Measurements from ENCODE around the gene UBE3C.

UBE3C gene

GRCh38 chr7:157177333-157177982, 38.7 kb downstream of the UBE3C start:
- Histone ChIP-seq H3K4me1 (ENCODE audit: control insufficient read depth in 2 of 2, insufficient read depth in 1 of 2, low read depth in 1 of 2, low read length in 2 of 2) (no peaks in the 10 kb centered on the region), H2AFZ (ENCODE audit: low read length) (no peak overlapping the region), H4K8ac (ENCODE audit: low read depth, low read length) (no peak overlapping the region), H2BK5ac (ENCODE audit: low read length) (no peak overlapping the region), H3K9me3 (replicated peaks in 1 of 2; ENCODE audit: control insufficient read depth in 2 of 2, insufficient read depth in 1 of 2, low read depth in 1 of 2, low read length in 2 of 2) (no peaks in the 10 kb centered on the region), H2BK120ac (ENCODE audit: low read depth, low read length) (no peak overlapping the region), H3K4me2 (ENCODE audit: insufficient read depth, low read length, poor library complexity, severe bottlenecking) (no peak overlapping the region), H2BK15ac (ENCODE audit: low read length) (no peak overlapping the region), H3K27me3 (ENCODE audit: control insufficient read depth in 3 of 3, insufficient read depth in 3 of 3, low read depth in 1 of 3, low read length in 3 of 3) (no peaks in the 10 kb centered on the region), H3K18ac (ENCODE audit: low read length) (no peak overlapping the region), H3K27ac (replicated peaks; ENCODE audit: low read length) (no peak overlapping the region), H3K14ac (ENCODE audit: low read length) (peak overlapping the region; percentile 25), H2AK5ac (ENCODE audit: low read depth, low read length) (no peak overlapping the region), H4K91ac (ENCODE audit: low read depth, low read length, poor library complexity) (no peak overlapping the region), H3K36me3 (replicated peaks in 1 of 2; ENCODE audit: control insufficient read depth in 2 of 2, insufficient read depth in 2 of 2, low read length in 2 of 2) (peaks cover 23 to 98% of the 10 kb centered on the region in 2 donors), H2BK12ac (ENCODE audit: low read length) (no peak overlapping the region), H3K23ac (ENCODE audit: low read depth, low read length, poor library complexity) (no peak overlapping the region), H3K9ac (ENCODE audit: low read depth, low read length, poor library complexity) (peak overlapping the region; percentile 73), H3K4me3 (ENCODE audit: low read length in 2 of 2) (no peak overlapping the region), H3K4ac (ENCODE audit: low read length) (no peak overlapping the region), H3K79me1 (ENCODE audit: low read depth, low read length) (peaks cover 4% of the 10 kb centered on the region)
- no peak for DNase-seq (ENCODE audit: low spot score)
- WGBS, 2 donors (ENCODE audit: extremely low coverage in 2 of 2, insufficient read length in 2 of 2, insufficient replicate concordance in 1 of 2) = no CpG with 5 or more reads among the region's 18 CpGs

GRCh38 chr7:157177983-157178381, 39.3 kb downstream of the UBE3C start:
- no peak overlapping the region for H2AFZ ChIP-seq (ENCODE audit: low read length)
- H3K4me3 ChIP-seq (ENCODE audit: low read length in 2 of 2) = no peak overlapping the region
- H4K91ac ChIP-seq (ENCODE audit: low read depth, low read length, poor library complexity) = no peak overlapping the region
- H2BK15ac ChIP-seq (ENCODE audit: low read length) = no peak overlapping the region
- H4K8ac ChIP-seq (ENCODE audit: low read depth, low read length) = no peak overlapping the region
- H3K9me3 ChIP-seq (replicated peaks in 1 of 2; ENCODE audit: control insufficient read depth in 2 of 2, insufficient read depth in 1 of 2, low read depth in 1 of 2, low read length in 2 of 2) = no peaks in the 10 kb centered on the region
- no peak for DNase-seq (ENCODE audit: low spot score)
- no peak overlapping the region for H3K4me2 ChIP-seq (ENCODE audit: insufficient read depth, low read length, poor library complexity, severe bottlenecking)
- H2AK5ac ChIP-seq (ENCODE audit: low read depth, low read length) = no peak overlapping the region
- no peak overlapping the region for H3K23ac ChIP-seq (ENCODE audit: low read depth, low read length, poor library complexity)
- H3K79me1 ChIP-seq (ENCODE audit: low read depth, low read length) = peaks cover 4% of the 10 kb centered on the region
- no peak overlapping the region for H3K18ac ChIP-seq (ENCODE audit: low read length)
- H2BK120ac ChIP-seq (ENCODE audit: low read depth, low read length) = no peak overlapping the region
- H3K9ac ChIP-seq (ENCODE audit: low read depth, low read length, poor library complexity) = no peak overlapping the region
- H3K36me3 ChIP-seq (replicated peaks in 1 of 2; ENCODE audit: control insufficient read depth in 2 of 2, insufficient read depth in 2 of 2, low read length in 2 of 2) = peaks cover 22 to 96% of the 10 kb centered on the region in 2 donors
- no peaks in the 10 kb centered on the region for H3K27me3 ChIP-seq (ENCODE audit: control insufficient read depth in 3 of 3, insufficient read depth in 3 of 3, low read depth in 1 of 3, low read length in 3 of 3)
- no peak overlapping the region for H2BK5ac ChIP-seq (ENCODE audit: low read length)
- no peak overlapping the region for H3K14ac ChIP-seq (ENCODE audit: low read length)
- H3K4me1 ChIP-seq (ENCODE audit: control insufficient read depth in 2 of 2, insufficient read depth in 1 of 2, low read depth in 1 of 2, low read length in 2 of 2) = no peaks in the 10 kb centered on the region
- H3K4ac ChIP-seq (ENCODE audit: low read length) = no peak overlapping the region
- H3K27ac ChIP-seq (replicated peaks; ENCODE audit: low read length) = no peak overlapping the region
- H2BK12ac ChIP-seq (ENCODE audit: low read length) = no peak overlapping the region
- 100% methylated on average over 1 of the region's 7 CpGs; no CpG with 5 or more reads in 1 of the 2 donors for WGBS, 2 donors (ENCODE audit: extremely low coverage in 2 of 2, insufficient read length in 2 of 2, insufficient replicate concordance in 1 of 2)

- no peak overlapping the region for H3K9ac ChIP-seq (ENCODE audit: low read depth, low read length, poor library complexity)
- H2BK15ac ChIP-seq (ENCODE audit: low read length) = no peak overlapping the region
- H2BK5ac ChIP-seq (ENCODE audit: low read length) = no peak overlapping the region
- H3K4me3 ChIP-seq (ENCODE audit: low read length in 2 of 2) = no peak overlapping the region
- H3K27ac ChIP-seq (replicated peaks; ENCODE audit: low read length) = no peak overlapping the region
- H2AK5ac ChIP-seq (ENCODE audit: low read depth, low read length) = no peak overlapping the region
- no peak overlapping the region for H3K23ac ChIP-seq (ENCODE audit: low read depth, low read length, poor library complexity)
- no CpG with 5 or more reads among the region's 15 CpGs for WGBS, 2 donors (ENCODE audit: extremely low coverage in 2 of 2, insufficient read length in 2 of 2, insufficient replicate concordance in 1 of 2)
- no peak overlapping the region for H4K91ac ChIP-seq (ENCODE audit: low read depth, low read length, poor library complexity)
- no peak overlapping the region for H2BK120ac ChIP-seq (ENCODE audit: low read depth, low read length)
- no peak for DNase-seq (ENCODE audit: low spot score)
- no peak overlapping the region for H2BK12ac ChIP-seq (ENCODE audit: low read length)
- H3K79me1 ChIP-seq (ENCODE audit: low read depth, low read length) = peaks cover 2% of the 10 kb centered on the region
- H2AFZ ChIP-seq (ENCODE audit: low read length) = no peak overlapping the region
- H3K4me2 ChIP-seq (ENCODE audit: insufficient read depth, low read length, poor library complexity, severe bottlenecking) = no peak overlapping the region
- H3K36me3 ChIP-seq (replicated peaks in 1 of 2; ENCODE audit: control insufficient read depth in 2 of 2, insufficient read depth in 2 of 2, low read length in 2 of 2) = peaks cover 29 to 98% of the 10 kb centered on the region in 2 donors
- no peaks in the 10 kb centered on the region for H3K9me3 ChIP-seq (replicated peaks in 1 of 2; ENCODE audit: control insufficient read depth in 2 of 2, insufficient read depth in 1 of 2, low read depth in 1 of 2, low read length in 2 of 2)
- no peaks in the 10 kb centered on the region for H3K4me1 ChIP-seq (ENCODE audit: control insufficient read depth in 2 of 2, insufficient read depth in 1 of 2, low read depth in 1 of 2, low read length in 2 of 2)
- no peak overlapping the region for H3K4ac ChIP-seq (ENCODE audit: low read length)
- no peak overlapping the region for H3K18ac ChIP-seq (ENCODE audit: low read length)
- no peak overlapping the region for H4K8ac ChIP-seq (ENCODE audit: low read depth, low read length)
- H3K27me3 ChIP-seq (ENCODE audit: control insufficient read depth in 3 of 3, insufficient read depth in 3 of 3, low read depth in 1 of 3, low read length in 3 of 3) = no peaks in the 10 kb centered on the region
- no peak overlapping the region for H3K14ac ChIP-seq (ENCODE audit: low read length)
Observed at GRCh38 chr7:157183832-157184231, 45.1 kb downstream of the UBE3C start.

- H3K9ac ChIP-seq (ENCODE audit: low read depth, low read length, poor library complexity) = no peak overlapping the region
- H2BK120ac ChIP-seq (ENCODE audit: low read depth, low read length) = no peak overlapping the region
- H2BK5ac ChIP-seq (ENCODE audit: low read length) = no peak overlapping the region
- H2AFZ ChIP-seq (ENCODE audit: low read length) = no peak overlapping the region
- H4K91ac ChIP-seq (ENCODE audit: low read depth, low read length, poor library complexity) = no peak overlapping the region
- H3K4me2 ChIP-seq (ENCODE audit: insufficient read depth, low read length, poor library complexity, severe bottlenecking) = no peak overlapping the region
- H3K79me1 ChIP-seq (ENCODE audit: low read depth, low read length) = peaks cover 5% of the 10 kb centered on the region
- no peak overlapping the region for H3K4ac ChIP-seq (ENCODE audit: low read length)
- H3K4me1 ChIP-seq (ENCODE audit: control insufficient read depth in 2 of 2, insufficient read depth in 1 of 2, low read depth in 1 of 2, low read length in 2 of 2) = no peaks in the 10 kb centered on the region
- no peaks in the 10 kb centered on the region for H3K9me3 ChIP-seq (replicated peaks in 1 of 2; ENCODE audit: control insufficient read depth in 2 of 2, insufficient read depth in 1 of 2, low read depth in 1 of 2, low read length in 2 of 2)
- H3K4me3 ChIP-seq (ENCODE audit: low read length in 2 of 2) = no peak overlapping the region
- H3K18ac ChIP-seq (ENCODE audit: low read length) = no peak overlapping the region
- no peak overlapping the region for H2BK15ac ChIP-seq (ENCODE audit: low read length)
- WGBS, 2 donors (ENCODE audit: extremely low coverage in 2 of 2, insufficient read length in 2 of 2, insufficient replicate concordance in 1 of 2) = no CpG with 5 or more reads among the region's 8 CpGs
- H3K27me3 ChIP-seq (ENCODE audit: control insufficient read depth in 3 of 3, insufficient read depth in 3 of 3, low read depth in 1 of 3, low read length in 3 of 3) = no peaks in the 10 kb centered on the region
- H3K36me3 ChIP-seq (replicated peaks in 1 of 2; ENCODE audit: control insufficient read depth in 2 of 2, insufficient read depth in 2 of 2, low read length in 2 of 2) = peaks cover 26 to 99% of the 10 kb centered on the region in 2 donors
- no peak for DNase-seq (ENCODE audit: low spot score)
- H3K23ac ChIP-seq (ENCODE audit: low read depth, low read length, poor library complexity) = no peak overlapping the region
- H3K27ac ChIP-seq (replicated peaks; ENCODE audit: low read length) = no peak overlapping the region
- H2AK5ac ChIP-seq (ENCODE audit: low read depth, low read length) = no peak overlapping the region
- H4K8ac ChIP-seq (ENCODE audit: low read depth, low read length) = no peak overlapping the region
- H2BK12ac ChIP-seq (ENCODE audit: low read length) = no peak overlapping the region
- no peak overlapping the region for H3K14ac ChIP-seq (ENCODE audit: low read length)
Observed at GRCh38 chr7:157188091-157188665, 49.5 kb downstream of the UBE3C start.
